Adrenal gland (tissue), 12 donors: ENCODE results near the gene MBLAC1. TPM values are rescaled to one million over a fixed set of nuclear protein-coding genes. Genes with fewer than 3 reads are reported as not detected.

ENCODE experiments used
- DNase-seq, 7 donors: peaks; one replicate each; pipeline ENCODE4 v3.0.0-alpha.2; 2019 to 2020
- H3K27ac ChIP-seq, 5 donors: fragments of 200-600 bp; sonication (generic) in 4 of 5; 1 replicate in 3 of 5; 2 replicates in 2 of 5; pipeline versions ENCODE4 v1.5.1 to v1.8.0; 2016 to 2020; ENCODE audit warnings: mild to moderate bottlenecking in 1 of 5
- H3K27me3 ChIP-seq: fragments of 200-600 bp; 2 replicates; pipeline ENCODE4 v1.8.0; 2021
- H3K36me3 ChIP-seq, 2 donors: fragments of 200-600 bp; replicated peaks in 1 of 2; 1 replicate in 1 of 2; 2 replicates in 1 of 2; pipeline versions ENCODE4 v1.5.1 to v1.8.0; 2018 to 2022
- H3K4me1 ChIP-seq, 2 donors: fragments of 200-600 bp; replicated peaks in 1 of 2; 1 replicate in 1 of 2; 2 replicates in 1 of 2; pipeline versions ENCODE4 v1.5.1 to v1.8.0; 2018 to 2021
- H3K4me3 ChIP-seq, 4 donors: fragments of 200-600 bp; sonication (generic) in 3 of 4; one replicate each; pipeline ENCODE4 v1.5.1; 2016 to 2018
- H3K9me3 ChIP-seq, 3 donors: fragments of 200-600 bp; sonication (generic) in 1 of 3; replicated peaks in 1 of 3; 1 replicate in 2 of 3; 2 replicates in 1 of 3; pipeline versions ENCODE4 v1.5.1 to v1.8.0; 2016 to 2021
- POLR2A ChIP-seq, 2 donors: fragments of 450-650 bp; IDR thresholded peaks; one replicate each; pipeline ENCODE4 v1.6.1; 2017; ENCODE audit warnings: antibody characterized with exemption in 2 of 2, mild to moderate bottlenecking in 2 of 2, moderate library complexity in 1 of 2
- WGBS, 4 donors: extraction: QIAGEN DNeasy Blood & Tissue Kit in 2 of 4; methylation state at CpG; one replicate each; pipeline versions ENCODE4 v1.1.5 to v1.1.7; 2013 to 2017; 5-methylcytosine and 5-hydroxymethylcytosine counted together
- intact Hi-C, 2 donors: fragments of 100-400 bp; cut with DNase I; formaldehyde crosslinking; loops; one replicate each; pipeline versions ENCODE4 v1.14.1 to v1.15.0; 2022 to 2023
- polyA plus RNA-seq, 3 donors: library from polyadenylated mRNA; stranded (reverse); fragments of 200-250 nt in 2 of 3; fragments of 350-450 nt in 1 of 3; fragmentation: Illumina TruSeq in 1 of 3; extraction: RNeasy Lipid Tissue Mini Kit (QIAGEN cat#74804) in 1 of 3; gene quantifications; one replicate each; pipeline ENCODE4 v1.2.3, GENCODE V29; 2013 to 2014
- total RNA-seq, 9 donors: library from RNA; depleted of rRNA in 4 of 9; stranded (reverse); fragments of >200 nt in 4 of 9; fragments of 120-200 nt in 1 of 9; fragmentation: NEBNext Ultra II Directional in 1 of 9; extraction: Animal tissue kit (Norgen Biotek cat#: 25700) in 1 of 9; gene quantifications; one replicate each; pipeline versions ENCODE4 v1.1.0 to v1.2.4, GENCODE V29; 2013 to 2023
- TF ChIP-seq, protein P1 (sequence below), 6 experiments: fragments of 450-650 bp in 4 of 6; fragments of 200-600 bp in 2 of 6; sonication (generic) in 1 of 6; IDR thresholded peaks; 1 replicate in 5 of 6; 2 replicates in 1 of 6; pipeline versions ENCODE4 v1.5.1 to v1.8.0; 2016 to 2021; ENCODE audit warnings: antibody characterized with exemption in 6 of 6, mild to moderate bottlenecking in 2 of 6, moderate library complexity in 1 of 6
- donor health status: healthy with polysubstance abuse.
- donor health status: Bipolar disorder and iron deficiency.
- donor health status: DM: yes; HTN: yes; CAD: no.
- donor health status: DM: no; HTN: no; CAD: no.
- donor health status: DM: no; HTN: no; CAD: no.
- donor health status: DM: yes; HTN: yes; CAD: no.

MBLAC1 gene
- total and polyA plus RNA-seq, 12 donors, result 0.38 to 7.0 (median 3.4) TPM

DNA sequence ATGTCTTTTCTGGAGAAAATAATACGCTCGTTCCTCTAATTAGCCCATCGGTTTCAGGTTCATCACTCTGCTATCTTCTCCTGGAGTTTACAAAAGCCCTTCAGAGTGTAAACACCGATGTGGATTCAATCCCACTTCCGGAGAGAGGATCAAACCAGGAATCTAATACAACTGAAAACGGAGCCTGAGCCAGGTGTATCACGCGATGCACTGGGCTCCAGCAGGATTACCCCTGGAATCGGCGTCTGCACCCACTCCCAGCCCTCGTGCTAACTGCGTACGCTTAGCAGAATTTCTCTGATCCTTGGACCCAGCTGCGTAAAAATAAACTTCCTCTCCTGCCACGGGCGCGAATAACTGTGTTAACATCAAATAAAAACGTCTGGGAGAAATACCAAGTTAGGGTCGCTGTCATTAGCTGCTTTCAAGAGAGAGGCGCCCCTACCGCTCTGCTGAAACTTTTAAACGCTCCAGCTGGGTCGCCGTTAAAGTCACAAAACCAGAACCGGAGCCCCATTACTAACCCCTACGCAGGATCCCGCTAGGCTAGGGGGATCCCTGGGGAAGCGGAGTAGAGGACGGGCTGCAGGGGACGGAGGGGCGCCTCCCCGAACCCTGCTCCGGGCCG lies 45.7 kb upstream of the MBLAC1 start:
- peak in 1 of 7 donors; percentile 37 for DNase-seq

GRCh38 chr7:100081535-100082102 lies 45.1 kb upstream of the MBLAC1 start, which contains the start of gene ZNF3:
Gene ZNF3, minus strand, starts transcription at chr7:100081723. Its CDS starts 4,366 bp downstream, at chr7:100077357.
- Histone ChIP-seq H3K36me3 (peaks cover 0 to 16% of the 10 kb centered on the region in 2 donors), H3K27ac (peak within 1 kb of the TSS; percentile 30 to 94 (median 78)), H3K9me3 (no peaks in the 10 kb centered on the region), H3K4me1 (peaks cover 16 to 26% of the 10 kb centered on the region in 2 donors), H3K27me3 (no peaks in the 10 kb centered on the region), H3K4me3 (peak within 1 kb of the TSS; percentile 58 to 94 (median 70))
- TF ChIP-seq, protein P1, sequence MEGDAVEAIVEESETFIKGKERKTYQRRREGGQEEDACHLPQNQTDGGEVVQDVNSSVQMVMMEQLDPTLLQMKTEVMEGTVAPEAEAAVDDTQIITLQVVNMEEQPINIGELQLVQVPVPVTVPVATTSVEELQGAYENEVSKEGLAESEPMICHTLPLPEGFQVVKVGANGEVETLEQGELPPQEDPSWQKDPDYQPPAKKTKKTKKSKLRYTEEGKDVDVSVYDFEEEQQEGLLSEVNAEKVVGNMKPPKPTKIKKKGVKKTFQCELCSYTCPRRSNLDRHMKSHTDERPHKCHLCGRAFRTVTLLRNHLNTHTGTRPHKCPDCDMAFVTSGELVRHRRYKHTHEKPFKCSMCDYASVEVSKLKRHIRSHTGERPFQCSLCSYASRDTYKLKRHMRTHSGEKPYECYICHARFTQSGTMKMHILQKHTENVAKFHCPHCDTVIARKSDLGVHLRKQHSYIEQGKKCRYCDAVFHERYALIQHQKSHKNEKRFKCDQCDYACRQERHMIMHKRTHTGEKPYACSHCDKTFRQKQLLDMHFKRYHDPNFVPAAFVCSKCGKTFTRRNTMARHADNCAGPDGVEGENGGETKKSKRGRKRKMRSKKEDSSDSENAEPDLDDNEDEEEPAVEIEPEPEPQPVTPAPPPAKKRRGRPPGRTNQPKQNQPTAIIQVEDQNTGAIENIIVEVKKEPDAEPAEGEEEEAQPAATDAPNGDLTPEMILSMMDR (IDR thresholded peaks at IDR 0.05), result peak; percentile 80 to 98 (median 93)
- peak in 1 of 2 donors; percentile 80 for TF ChIP-seq POLR2A (IDR thresholded peaks at IDR 0.05)
- 1 to 2% (median 1%) methylated on average over 32 to 55 of the region's 55 CpGs for WGBS, 4 donors
- peak; percentile 98 to 99 (median 99) for DNase-seq
- intact Hi-C loops, result no loop called here

More for the DNA sequence above, 45.7 kb upstream of the MBLAC1 start:
- H3K36me3 ChIP-seq, result peaks cover 0 to 22% of the 10 kb centered on the region in 2 donors
- peak overlapping the region in 4 of 5 donors; percentile 66 to 94 (median 78) for H3K27ac ChIP-seq
- TF ChIP-seq, protein P1 (IDR thresholded peaks at IDR 0.05), result no peak
- no peak for TF ChIP-seq POLR2A (IDR thresholded peaks at IDR 0.05)
- intact Hi-C loops, result no loop called here
- H3K4me3 ChIP-seq, result peak overlapping the region; percentile 58 to 94 (median 70)
- no peaks in the 10 kb centered on the region for H3K9me3 ChIP-seq
- peaks cover 16 to 26% of the 10 kb centered on the region in 2 donors for H3K4me1 ChIP-seq
- 1 to 3% (median 1%) methylated on average over 10 to 34 of the region's 34 CpGs for WGBS, 4 donors
- H3K27me3 ChIP-seq, result no peaks in the 10 kb centered on the region

DNA sequence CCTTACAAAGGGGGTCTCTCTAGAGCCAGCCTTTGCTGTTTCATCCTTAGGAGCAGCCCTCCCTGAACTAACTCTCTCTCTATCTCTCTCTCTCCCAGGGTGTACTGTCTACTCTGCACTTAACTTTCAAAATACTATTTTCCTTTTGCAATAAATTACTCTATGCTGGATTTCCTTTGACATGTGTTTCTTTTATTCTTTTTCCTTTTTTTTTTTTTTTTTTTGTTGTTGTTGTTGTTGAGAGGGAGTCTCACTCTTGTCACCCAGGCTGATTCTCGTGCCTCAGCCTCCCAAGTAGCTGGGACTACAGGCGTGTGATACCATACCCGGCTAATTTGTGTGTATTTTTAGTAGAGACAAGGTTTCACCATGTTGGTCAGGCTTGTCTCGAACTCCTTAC lies 43.8 kb upstream of the MBLAC1 start:
- TF ChIP-seq, protein P1 (IDR thresholded peaks at IDR 0.05), result no peak
- no peak for TF ChIP-seq POLR2A (IDR thresholded peaks at IDR 0.05)
- WGBS, 4 donors, result 61 to 67% (median 65%) methylated on average over 4 of the region's 4 CpGs
- no peak for DNase-seq
- intact Hi-C loops, result no loop called here
- Histone ChIP-seq H3K9me3 (no peaks in the 10 kb centered on the region), H3K4me1 (peaks cover 16 to 37% of the 10 kb centered on the region in 2 donors), H3K27ac (peak overlapping the region in 2 of 5 donors; percentile 79 to 94), H3K36me3 (peaks cover 0 to 6% of the 10 kb centered on the region in 2 donors), H3K4me3 (no peak overlapping the region), H3K27me3 (no peaks in the 10 kb centered on the region)

GRCh38 chr7:100085515-100085914 lies 41.3 kb upstream of the MBLAC1 start:
- no peak for TF ChIP-seq POLR2A (IDR thresholded peaks at IDR 0.05)
- TF ChIP-seq, protein P1 (IDR thresholded peaks at IDR 0.05), result no peak
- H3K9me3 ChIP-seq, result no peaks in the 10 kb centered on the region
- H3K4me1 ChIP-seq, result peaks cover 21 to 41% of the 10 kb centered on the region in 2 donors
- intact Hi-C loops, result no loop called here
- no peak overlapping the region for H3K4me3 ChIP-seq
- no peak overlapping the region for H3K27ac ChIP-seq
- WGBS, 4 donors, result 39 to 64% (median 54%) methylated on average over 3 of the region's 3 CpGs
- no peaks in the 10 kb centered on the region for H3K27me3 ChIP-seq
- DNase-seq, result no peak
- peaks cover 0 to 1% of the 10 kb centered on the region in 2 donors for H3K36me3 ChIP-seq
